Gastroesophageal sphincter (tissue), 4 donors: ENCODE data around the gene BORCS5. TPM values are rescaled to one million over a fixed set of nuclear protein-coding genes. Genes with fewer than 3 reads are reported as not detected.

Experiments
- ATAC-seq: fragments of 150-250 bp; one replicate; pipeline ENCODE4 v1.9.1; 2016; ENCODE audit warnings: mild to moderate bottlenecking, moderate library complexity
- H3K27ac ChIP-seq, 4 donors: fragments of 200-600 bp; sonication (generic) in 3 of 4; 1 replicate in 3 of 4; 2 replicates in 1 of 4; pipeline ENCODE4 v1.5.1; 2016 to 2019
- H3K27me3 ChIP-seq: fragments of 200-600 bp; sonication (generic); one replicate; pipeline ENCODE4 v1.5.1; 2019
- H3K36me3 ChIP-seq, 2 donors: fragments of 200-600 bp; sonication (generic); one replicate each; pipeline ENCODE4 v1.5.1; 2019; ENCODE audit warnings: control low read depth in 1 of 2
- H3K4me1 ChIP-seq, 3 donors: fragments of 200-600 bp; sonication (generic); 1 replicate in 2 of 3; 2 replicates in 1 of 3; pipeline ENCODE4 v1.5.1; 2016 to 2019; ENCODE audit warnings: control low read depth in 2 of 3
- H3K4me3 ChIP-seq, 2 donors: fragments of 200-600 bp; sonication (generic); one replicate each; pipeline ENCODE4 v1.5.1; 2019; ENCODE audit warnings: mild to moderate bottlenecking in 1 of 2, moderate library complexity in 1 of 2
- H3K9me3 ChIP-seq, 3 donors: fragments of 200-600 bp; sonication (generic); one replicate each; pipeline ENCODE4 v1.5.1; 2017 to 2019; ENCODE audit warnings: control low read depth in 2 of 3
- EP300 ChIP-seq: sonication (generic); formaldehyde crosslinking; IDR thresholded peaks from one replicate; pipeline ENCODE4 v1.6.1; 2017; ENCODE audit warnings: antibody characterized with exemption, mild to moderate bottlenecking
- POLR2A ChIP-seq, 2 donors: fragments of 450-650 bp; IDR thresholded peaks; one replicate each; pipeline ENCODE4 v1.6.1; 2017; ENCODE audit warnings: antibody characterized with exemption in 2 of 2, mild to moderate bottlenecking in 2 of 2, moderate library complexity in 1 of 2
- POLR2AphosphoS5 ChIP-seq: sonication (generic); formaldehyde crosslinking; IDR thresholded peaks from one replicate; pipeline ENCODE4 v1.6.1; 2017; ENCODE audit warnings: antibody characterized with exemption
- WGBS, 2 donors: methylation state at CpG; one replicate each; pipeline ENCODE4 v1.1.5; 2018; ENCODE audit warnings: low coverage in 1 of 2; 5-methylcytosine and 5-hydroxymethylcytosine counted together
- total RNA-seq, 4 donors: library from RNA; depleted of rRNA; stranded (reverse); fragments of >200 nt; gene quantifications; one replicate each; pipeline ENCODE4 v1.1.0, GENCODE V29; 2016
- TF ChIP-seq, protein P1 (sequence below), 4 experiments: fragments of 200-600 bp in 2 of 4; fragments of 450-650 bp in 2 of 4; sonication (generic) in 1 of 4; IDR thresholded peaks; one replicate each; pipeline ENCODE4 v1.5.1; 2017 to 2019; ENCODE audit warnings: antibody characterized with exemption in 4 of 4, mild to moderate bottlenecking in 2 of 4, moderate library complexity in 2 of 4

The BORCS5 gene
- total RNA-seq, 4 donors from 2014 or later, result 10.5 to 29.1 (median 19.0) TPM

DNA sequence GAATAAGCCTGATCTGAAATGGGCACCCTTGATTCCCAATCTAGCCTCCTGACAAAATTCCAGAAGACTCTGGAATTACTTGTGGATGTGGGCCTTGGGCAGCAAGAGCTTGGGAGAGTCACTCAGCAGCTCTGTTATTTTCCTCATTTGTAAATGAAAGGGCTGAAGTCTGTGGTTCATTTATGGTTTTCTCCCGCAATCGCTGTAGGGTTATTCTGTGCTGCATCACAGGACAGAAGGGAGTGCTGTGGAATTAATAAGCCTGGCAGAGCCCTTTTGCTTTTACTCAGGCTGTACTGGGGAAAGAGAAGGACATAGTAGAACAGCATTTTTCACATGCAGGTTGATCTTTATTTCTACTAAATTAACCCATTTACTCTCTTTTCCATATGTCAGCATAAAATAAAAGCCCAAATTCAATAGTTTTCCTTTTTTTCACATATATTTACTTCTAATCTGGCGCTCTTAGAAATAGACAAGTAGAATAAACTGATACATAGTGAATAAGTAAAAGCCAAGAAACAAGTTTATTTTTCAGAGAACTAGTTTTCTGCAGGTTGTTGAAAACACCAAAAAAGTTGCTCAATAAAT lies 156.6 kb downstream of the BORCS5 start:
- no peaks in the 10 kb centered on the region for H3K27me3 ChIP-seq
- 45 to 68% methylated on average over 3 of the region's 3 CpGs for WGBS, 2 donors
- H3K36me3 ChIP-seq, result peaks cover 0 to 28% of the 10 kb centered on the region in 2 donors
- no peaks in the 10 kb centered on the region for H3K9me3 ChIP-seq
- peaks cover 0 to 29% (median 0%) of the 10 kb centered on the region in 3 donors for H3K4me1 ChIP-seq
- TF ChIP-seq EP300, result no peak
- TF ChIP-seq POLR2AphosphoS5, result no peak
- no peak for TF ChIP-seq POLR2A (IDR thresholded peaks at IDR 0.05)
- TF ChIP-seq, protein P1, sequence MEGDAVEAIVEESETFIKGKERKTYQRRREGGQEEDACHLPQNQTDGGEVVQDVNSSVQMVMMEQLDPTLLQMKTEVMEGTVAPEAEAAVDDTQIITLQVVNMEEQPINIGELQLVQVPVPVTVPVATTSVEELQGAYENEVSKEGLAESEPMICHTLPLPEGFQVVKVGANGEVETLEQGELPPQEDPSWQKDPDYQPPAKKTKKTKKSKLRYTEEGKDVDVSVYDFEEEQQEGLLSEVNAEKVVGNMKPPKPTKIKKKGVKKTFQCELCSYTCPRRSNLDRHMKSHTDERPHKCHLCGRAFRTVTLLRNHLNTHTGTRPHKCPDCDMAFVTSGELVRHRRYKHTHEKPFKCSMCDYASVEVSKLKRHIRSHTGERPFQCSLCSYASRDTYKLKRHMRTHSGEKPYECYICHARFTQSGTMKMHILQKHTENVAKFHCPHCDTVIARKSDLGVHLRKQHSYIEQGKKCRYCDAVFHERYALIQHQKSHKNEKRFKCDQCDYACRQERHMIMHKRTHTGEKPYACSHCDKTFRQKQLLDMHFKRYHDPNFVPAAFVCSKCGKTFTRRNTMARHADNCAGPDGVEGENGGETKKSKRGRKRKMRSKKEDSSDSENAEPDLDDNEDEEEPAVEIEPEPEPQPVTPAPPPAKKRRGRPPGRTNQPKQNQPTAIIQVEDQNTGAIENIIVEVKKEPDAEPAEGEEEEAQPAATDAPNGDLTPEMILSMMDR (IDR thresholded peaks at IDR 0.05), result no peak
- no peak overlapping the region for H3K27ac ChIP-seq
- no peak for ATAC-seq
- no peak overlapping the region for H3K4me3 ChIP-seq

DNA sequence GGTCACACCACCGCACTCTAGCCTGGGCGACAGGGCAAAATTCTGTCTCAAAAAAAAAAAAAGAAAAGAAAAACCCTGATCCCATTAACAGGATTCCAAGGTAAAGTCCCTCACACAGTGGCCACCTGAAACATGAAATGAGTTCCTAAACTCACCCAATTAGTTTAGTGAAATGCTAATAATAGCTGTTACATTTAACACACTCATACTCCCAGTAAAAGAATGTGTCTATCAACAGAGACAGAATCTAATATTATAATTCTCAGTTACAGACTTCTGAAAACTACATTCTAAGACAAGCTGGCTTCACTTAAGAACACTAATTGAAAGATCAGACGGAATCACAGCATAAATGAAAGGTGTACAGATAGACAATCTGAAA lies 161.6 kb downstream of the BORCS5 start:
- no peak for ATAC-seq
- Histone ChIP-seq H3K36me3 (peaks cover 0 to 43% of the 10 kb centered on the region in 2 donors), H3K9me3 (no peaks in the 10 kb centered on the region), H3K4me1 (peaks cover 0 to 32% (median 0%) of the 10 kb centered on the region in 3 donors), H3K27me3 (no peaks in the 10 kb centered on the region), H3K27ac (no peak overlapping the region), H3K4me3 (no peak overlapping the region)
- TF ChIP-seq EP300, result no peak
- TF ChIP-seq POLR2A (IDR thresholded peaks at IDR 0.05), result no peak
- no peak for TF ChIP-seq POLR2AphosphoS5
- TF ChIP-seq, protein P1 (IDR thresholded peaks at IDR 0.05), result no peak
- WGBS, 2 donors, result 89 to 90% methylated on average over 3 of the region's 3 CpGs

DNA sequence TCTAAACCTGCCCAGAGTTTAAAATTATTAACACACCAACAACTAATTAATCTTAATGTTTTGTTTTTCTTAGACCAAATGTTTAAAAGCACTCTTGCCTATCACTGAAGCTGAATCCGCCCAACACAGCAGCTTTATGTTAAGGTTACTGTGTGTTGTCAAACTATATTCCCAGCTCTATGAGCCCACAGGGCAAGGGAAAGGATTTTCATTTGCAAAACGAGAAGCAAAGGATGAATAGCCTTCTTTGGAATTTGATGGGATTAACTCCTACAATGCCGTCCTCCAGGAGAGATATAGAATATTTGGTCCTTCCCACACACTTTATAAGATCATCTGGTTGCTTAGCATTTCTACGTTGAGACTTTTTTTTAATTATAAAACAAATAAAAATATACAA lies 162.0 kb downstream of the BORCS5 start:
- ATAC-seq, result no peak
- TF ChIP-seq EP300, result no peak
- TF ChIP-seq, protein P1 (IDR thresholded peaks at IDR 0.05), result no peak
- TF ChIP-seq POLR2A (IDR thresholded peaks at IDR 0.05), result no peak
- no peak for TF ChIP-seq POLR2AphosphoS5

More for the DNA sequence above, 162.0 kb downstream of the BORCS5 start:
- Histone ChIP-seq H3K36me3 (peaks cover 0 to 43% of the 10 kb centered on the region in 2 donors), H3K27me3 (no peaks in the 10 kb centered on the region), H3K4me3 (no peak overlapping the region), H3K9me3 (no peaks in the 10 kb centered on the region), H3K4me1 (peaks cover 0 to 28% (median 0%) of the 10 kb centered on the region in 3 donors), H3K27ac (no peak overlapping the region)
- 40 to 56% methylated on average over 4 of the region's 4 CpGs for WGBS, 2 donors

Other genes with a start within 250 kb of the BORCS5 start
- 10 to 100 TPM; 34.5 to 58.5 (median 42.6) TPM for gene LRP6, start 90.0 kb upstream of the BORCS5 start, total RNA-seq
- 10 to 100 TPM; 11.0 to 31.2 (median 22.1) TPM for gene MANSC1, start 6.8 kb upstream of the BORCS5 start, total RNA-seq
- gene DUSP16, start 205.8 kb downstream of the BORCS5 start, total RNA-seq, result 10 to 100 TPM; 14.7 to 20.1 (median 17.1) TPM